ENCODE results near the gene CALHM2. TPM values are rescaled to one million over a fixed set of nuclear protein-coding genes. Genes with fewer than 3 reads are reported as not detected.

The CALHM2 gene
- total RNA-seq, 1 experiment from 2014 or later = 5.9 TPM

- CTCF ChIA-PET = no interaction called here
- no peak overlapping the region for H3K27ac ChIP-seq (ENCODE audit: low read length)
- H3K4me1 ChIP-seq (ENCODE audit: control insufficient read depth, insufficient read depth, low read length) = no peaks in the 10 kb centered on the region
- TF ChIP-seq POLR2AphosphoS5 (IDR thresholded peaks at IDR 0.05; ENCODE audit: low read depth, low read length) = no peak
- no peak for TF ChIP-seq CTCF (IDR thresholded peaks at IDR 0.05)
- no peak for TF ChIP-seq TCF7L2 (IDR thresholded peaks at IDR 0.05; ENCODE audit: low read depth, low read length)
- TF ChIP-seq REST (IDR thresholded peaks at IDR 0.05; ENCODE audit: insufficient read depth in 1 of 2, low read depth in 2 of 2, low read length in 1 of 2) = no peak
- no peak for TF ChIP-seq SIN3A (IDR thresholded peaks at IDR 0.05; ENCODE audit: borderline replicate concordance, insufficient read depth, low read depth, low read length)
- DNase-seq (ENCODE audit: low read depth, low spot score) = no peak
- H3K4me3 ChIP-seq (ENCODE audit: low read depth in 2 of 2, low read length in 2 of 2) = no peak overlapping the region
- no peaks in the 10 kb centered on the region for H3K27me3 ChIP-seq (ENCODE audit: control insufficient read depth, insufficient read depth, low read length)
- intact Hi-C loops (cut with micrococcal nuclease; ENCODE audit: unreplicated experiment) (no loop called here), in situ Hi-C loops (cut with HindIII; ENCODE audit: low pct_unique_long_range_greater_than_20kb, low sequenced_read_pairs) (loop anchor here (10.0 kb wide), 1 partner anchor 81 kb away; the partner anchor contains the start of genes ATP5MK and PDCD11)
- H3K36me3 ChIP-seq (ENCODE audit: control insufficient read depth, insufficient read depth, low read length) = no peaks in the 10 kb centered on the region
- no peaks in the 10 kb centered on the region for H3K9me3 ChIP-seq (ENCODE audit: control insufficient read depth, insufficient read depth, low read depth, low read length)
- ATAC-seq = no peak
- POLR2A ChIA-PET = interaction anchor here (0.6 to 0.7 kb wide), 2 partner anchors 167 to 210 kb away, joined by 3 to 4 read pairs; no protein-coding TSS in a partner anchor
- no TSS peak for BruUV-seq (replicated peaks)
These were observed 23.3 kb upstream of the CALHM2 start for GRCh38 chr10:103475437-103475836.

- no peaks in the 10 kb centered on the region for H3K36me3 ChIP-seq (ENCODE audit: control insufficient read depth, insufficient read depth, low read length)
- H3K27ac ChIP-seq (ENCODE audit: low read length) = no peak overlapping the region
- TF ChIP-seq POLR2AphosphoS5 (IDR thresholded peaks at IDR 0.05; ENCODE audit: low read depth, low read length) (no peak), SIN3A (IDR thresholded peaks at IDR 0.05; ENCODE audit: borderline replicate concordance, insufficient read depth, low read depth, low read length) (no peak), REST (IDR thresholded peaks at IDR 0.05; ENCODE audit: insufficient read depth in 1 of 2, low read depth in 2 of 2, low read length in 1 of 2) (no peak), TCF7L2 (IDR thresholded peaks at IDR 0.05; ENCODE audit: low read depth, low read length) (no peak), CTCF (IDR thresholded peaks at IDR 0.05) (no peak)
- ChIA-PET CTCF (no interaction called here), POLR2A (no interaction called here)
- H3K27me3 ChIP-seq (ENCODE audit: control insufficient read depth, insufficient read depth, low read length) = no peaks in the 10 kb centered on the region; the same call in 1 of the 2 replicates
- intact Hi-C loops (cut with micrococcal nuclease; ENCODE audit: unreplicated experiment) = no loop called here
- no peak overlapping the region for H3K4me3 ChIP-seq (ENCODE audit: low read depth in 2 of 2, low read length in 2 of 2)
- ATAC-seq = no peak
- no peaks in the 10 kb centered on the region for H3K9me3 ChIP-seq (ENCODE audit: control insufficient read depth, insufficient read depth, low read depth, low read length)
- in situ Hi-C loops (cut with HindIII; ENCODE audit: low pct_unique_long_range_greater_than_20kb, low sequenced_read_pairs) = loop anchor here (10.0 kb wide), 1 partner anchor 79 kb away; the partner anchor contains the start of genes ATP5MK and PDCD11
- no peak for DNase-seq (ENCODE audit: low read depth, low spot score)
- no peaks in the 10 kb centered on the region for H3K4me1 ChIP-seq (ENCODE audit: control insufficient read depth, insufficient read depth, low read length)
- no TSS peak for BruUV-seq (replicated peaks)
These were observed 21.9 kb upstream of the CALHM2 start for GRCh38 chr10:103474077-103474476.

All from Panc1 (cell line).